NCI-H187 (cell line): Measurements from ENCODE around the gene MYO5B.

Experiments used
- DNase-seq, 2 experiments: peaks; one replicate each; lab custom pipeline; 2025; lab: John Stamatoyannopoulos, UW

Gene MYO5B

DNA sequence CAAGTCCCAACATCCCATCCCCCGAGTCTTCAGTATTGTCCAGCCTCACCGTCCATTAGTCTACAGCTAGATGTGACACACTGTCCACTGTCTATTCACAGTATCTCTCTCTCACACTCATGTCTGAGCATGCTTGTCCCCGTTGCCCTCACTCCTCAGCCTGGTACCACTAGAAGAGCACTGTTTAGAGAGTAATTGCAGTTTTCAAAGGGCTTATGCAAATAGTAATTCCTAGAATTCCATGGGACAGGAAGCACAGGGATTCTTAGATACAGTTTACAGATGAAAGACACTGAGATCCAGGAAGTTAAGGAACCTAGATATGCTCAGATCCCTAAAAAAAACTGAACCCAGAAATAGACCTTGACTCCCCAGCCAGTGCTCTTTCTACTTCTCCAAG is 125.5 kb downstream of the MYO5B start:
- no peak for DNase-seq

DNA sequence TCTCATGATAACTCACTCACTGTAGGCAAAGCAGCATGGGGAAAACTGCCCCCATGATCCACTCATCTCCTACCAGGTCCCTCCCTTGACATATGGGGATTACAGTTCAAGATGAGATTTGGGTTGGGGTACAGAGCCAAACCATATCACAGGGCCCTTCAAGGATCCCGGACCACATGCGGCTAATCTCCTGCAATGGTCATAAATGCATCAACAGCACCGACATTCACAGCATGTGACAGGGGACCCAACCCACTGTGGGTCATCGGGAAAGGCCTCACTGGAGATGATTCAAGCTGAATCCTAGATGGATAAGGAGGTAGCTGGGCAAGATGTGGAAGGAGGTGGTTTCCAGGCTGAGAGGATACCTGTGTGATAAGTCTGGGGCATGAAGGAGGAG is 129.4 kb downstream of the MYO5B start:
- no peak for DNase-seq

DNA sequence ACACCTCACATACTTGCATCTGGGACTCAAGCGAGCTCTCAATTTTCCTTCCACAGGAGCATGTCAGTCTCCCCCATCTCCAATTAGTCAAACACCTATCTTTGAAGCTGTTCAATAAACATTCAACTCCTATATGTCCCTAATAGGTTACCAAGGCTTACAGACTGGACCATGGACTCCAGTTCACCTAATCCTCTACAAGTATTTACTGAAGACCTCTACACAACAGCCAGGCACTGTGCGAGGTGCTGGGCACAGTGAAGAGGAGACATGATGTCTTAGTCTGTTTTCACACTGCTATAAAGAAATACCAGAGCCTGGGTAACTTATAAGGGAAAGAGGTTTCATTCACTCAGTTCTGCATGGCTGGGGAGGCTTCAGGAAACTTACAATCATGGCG is 129.9 kb downstream of the MYO5B start:
- no peak for DNase-seq

DNA sequence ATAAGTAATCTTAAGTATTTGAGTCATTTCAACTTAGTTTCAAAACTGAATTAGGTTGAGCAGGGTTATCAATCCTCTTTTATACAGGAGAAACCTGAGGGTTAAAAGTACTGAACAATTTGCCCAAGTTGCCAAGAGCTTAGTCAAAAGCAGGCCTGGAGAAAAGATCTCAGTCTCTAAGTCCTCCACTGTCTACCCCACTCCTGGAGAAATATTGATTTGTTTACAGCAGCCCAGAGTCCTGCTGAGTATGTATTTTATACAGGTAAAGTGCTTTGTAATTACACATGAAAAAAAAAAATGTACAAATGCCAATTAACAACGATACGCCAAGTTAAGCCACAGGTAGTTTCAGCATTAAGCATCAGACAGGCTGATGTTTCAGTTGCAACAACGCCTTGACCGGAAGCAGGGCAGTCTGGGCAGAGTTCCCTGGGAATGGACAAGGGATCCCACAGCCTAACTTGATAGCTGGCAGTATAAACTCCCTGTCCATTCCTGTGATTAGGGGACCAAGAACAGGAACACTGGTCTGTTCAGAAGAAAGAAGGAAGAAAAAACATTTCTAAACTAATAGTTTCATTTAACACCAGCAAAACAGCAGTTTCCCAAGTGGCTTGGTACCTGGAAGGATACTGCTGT is 132.9 kb downstream of the MYO5B start:
- no peak for DNase-seq

DNA sequence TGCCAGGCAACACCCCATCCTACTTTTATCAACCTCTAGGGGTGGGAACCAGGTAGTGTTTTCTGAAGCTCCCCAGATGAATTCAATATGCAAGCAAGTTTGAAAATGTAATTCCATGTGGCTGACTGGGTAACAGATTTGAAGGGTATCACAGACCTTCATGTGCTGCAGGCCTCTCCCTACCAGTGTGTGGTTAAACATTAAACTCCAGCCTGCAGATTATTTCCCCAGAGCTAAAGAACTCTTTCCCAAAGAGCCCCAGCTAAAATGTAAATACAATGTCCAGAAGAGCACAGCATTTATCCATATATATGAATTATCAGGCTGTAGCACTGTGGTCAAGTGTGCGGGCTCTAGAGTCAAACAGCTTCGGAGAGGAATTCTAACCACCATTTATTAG is 134.1 kb downstream of the MYO5B start:
- no peak for DNase-seq

DNA sequence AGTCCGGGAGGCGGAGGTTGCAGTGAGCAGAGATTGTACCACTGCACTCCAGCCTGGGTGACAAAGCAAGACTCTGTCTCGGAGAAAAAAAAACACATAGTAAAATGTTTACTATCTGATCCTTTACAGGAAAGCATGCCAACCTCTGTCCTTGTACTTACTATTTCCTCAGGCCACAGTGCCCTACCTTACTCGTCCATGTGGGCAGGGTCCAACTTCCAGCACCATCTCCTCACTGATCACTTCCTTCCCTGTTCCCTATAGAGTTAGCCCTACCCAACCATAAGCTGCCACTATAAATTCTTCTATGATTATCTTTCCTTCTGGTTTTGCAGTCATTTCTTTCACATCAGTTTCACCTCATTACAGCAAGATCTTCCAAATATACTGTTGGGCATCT is 136.2 kb downstream of the MYO5B start:
- DNase-seq, result no peak

DNA sequence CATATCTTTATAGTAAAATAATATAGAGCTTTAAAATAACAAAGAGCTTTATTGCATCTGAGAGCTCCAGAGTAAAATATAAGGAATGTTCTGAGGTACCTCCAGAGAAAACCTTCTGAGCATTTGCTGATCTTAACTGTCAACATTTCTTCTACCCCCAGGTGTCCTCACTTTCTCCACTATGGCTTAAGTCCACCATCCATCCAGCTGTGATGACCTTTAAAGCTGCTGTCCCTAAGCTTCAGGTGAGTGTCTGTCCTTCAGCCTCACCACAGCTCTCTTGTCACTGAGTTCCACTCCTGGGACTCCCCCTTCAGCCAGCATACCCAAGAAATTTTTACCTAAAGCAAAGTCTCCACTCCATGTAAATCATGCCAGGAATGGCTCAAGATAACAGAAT is 137.9 kb downstream of the MYO5B start:
- DNase-seq, result no peak

DNA sequence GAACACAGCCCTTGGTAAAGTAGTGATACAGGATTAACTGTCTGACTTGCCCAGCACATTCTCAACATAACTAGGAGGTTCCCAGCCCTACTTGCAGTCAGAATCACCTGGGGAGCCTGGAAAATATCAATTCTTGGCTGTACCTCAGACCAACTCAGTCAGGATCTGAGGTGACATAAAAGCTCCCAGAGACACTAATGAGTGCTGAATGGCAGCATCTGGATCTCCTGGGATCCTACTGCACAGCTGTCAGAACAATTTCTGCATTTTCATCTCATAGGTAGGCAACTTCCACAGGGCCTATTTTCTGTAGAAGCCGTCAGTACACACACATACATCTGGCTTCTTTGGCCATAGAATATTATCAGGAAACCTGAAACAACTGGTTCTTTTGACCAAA is 138.8 kb downstream of the MYO5B start:
- DNase-seq, result no peak

DNA sequence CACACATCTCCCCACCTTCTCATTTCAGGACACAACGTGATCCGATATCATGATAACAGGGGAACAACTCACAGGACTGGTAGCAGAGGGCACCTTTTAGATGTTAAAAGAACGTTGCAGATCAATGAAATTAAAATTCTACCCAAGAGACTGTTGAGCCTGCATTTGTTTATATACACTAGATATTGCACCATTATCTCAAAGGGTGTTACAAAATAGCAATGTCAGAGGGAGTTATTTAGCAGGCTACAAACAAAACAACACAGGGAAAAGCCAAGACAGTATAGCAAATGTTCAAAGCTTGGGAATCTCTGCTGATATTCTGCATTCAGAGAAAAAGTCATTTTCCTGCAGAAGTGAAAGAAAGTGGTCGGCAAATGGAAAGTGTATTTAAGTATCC is 139.5 kb downstream of the MYO5B start:
- no peak for DNase-seq

DNA sequence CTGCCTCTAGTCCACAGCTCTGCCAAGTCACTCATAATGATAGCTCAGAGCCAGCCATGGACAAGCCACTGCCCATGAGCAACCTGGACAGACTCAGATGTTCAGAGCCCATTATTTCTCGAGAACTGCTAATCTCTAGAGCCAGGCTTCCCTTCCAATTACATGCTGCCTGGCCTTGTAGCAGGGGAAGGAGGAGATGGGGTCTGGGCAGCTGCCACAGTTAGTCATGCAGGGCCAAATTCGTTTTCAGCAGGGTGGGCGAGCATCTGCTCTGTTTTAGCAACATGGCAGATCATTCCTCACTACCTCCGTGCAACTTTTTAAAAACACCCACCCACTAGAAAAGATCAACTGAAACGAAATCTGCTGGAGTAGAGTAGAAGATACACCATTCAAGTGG is 141.8 kb downstream of the MYO5B start:
- DNase-seq, result no peak

DNA sequence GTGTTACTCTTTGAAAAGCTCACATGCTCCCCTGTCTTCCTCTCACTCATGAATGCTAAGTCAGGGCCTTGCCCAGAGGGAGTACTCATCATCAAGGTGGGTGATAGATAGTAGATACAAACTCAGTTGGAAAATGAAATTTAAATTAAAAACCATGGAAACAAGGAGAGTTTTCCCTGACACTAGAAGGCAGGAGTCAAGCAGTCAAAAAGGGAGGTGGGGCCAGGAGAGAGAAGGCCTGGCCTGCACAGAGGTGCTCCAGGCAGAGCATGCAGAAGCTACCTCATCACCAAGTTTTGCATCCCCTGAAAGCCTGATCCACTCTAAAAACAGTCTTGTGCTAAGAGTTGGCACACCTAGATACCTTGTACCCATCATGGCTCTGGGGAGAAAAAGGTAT is 143.7 kb downstream of the MYO5B start:
- no peak for DNase-seq

DNA sequence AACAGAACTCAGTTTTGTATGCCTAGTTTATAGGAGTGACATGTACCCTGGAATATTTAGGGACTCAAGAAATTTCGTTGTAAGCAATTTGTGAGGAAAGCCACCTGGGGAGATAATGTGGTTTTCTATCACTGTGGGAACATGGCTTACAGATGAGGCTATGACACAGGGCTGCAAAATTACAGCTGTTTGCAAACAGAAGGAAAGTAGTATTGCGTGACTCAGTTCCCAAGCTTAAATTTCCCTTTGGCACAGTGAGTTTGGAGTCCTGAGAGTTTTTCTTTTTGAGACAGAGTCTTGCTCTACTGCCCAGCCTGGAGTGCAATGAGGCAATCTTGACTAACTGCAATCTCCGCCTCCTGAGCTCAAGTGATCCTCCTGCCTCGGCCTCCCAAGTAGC is 149.8 kb downstream of the MYO5B start:
- DNase-seq, result no peak

DNA sequence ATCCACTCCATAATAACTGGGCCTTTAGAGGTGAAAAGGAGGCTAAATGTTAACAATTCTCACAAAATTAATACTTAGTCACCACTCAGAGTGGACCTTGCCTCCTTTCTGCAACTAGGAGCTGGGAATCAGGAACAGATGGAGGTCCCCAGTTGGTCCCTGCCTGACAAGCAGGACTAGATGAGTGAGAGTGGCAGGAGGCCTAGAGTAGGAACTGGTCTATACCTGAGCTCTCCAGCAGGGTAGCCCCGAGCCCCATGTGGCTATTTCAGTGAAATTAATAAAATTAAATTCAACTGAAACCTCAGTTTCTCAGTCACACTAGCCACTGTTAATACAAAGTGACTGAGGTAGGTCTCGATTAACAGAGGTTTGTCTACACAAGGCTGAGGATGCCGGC is 150.5 kb downstream of the MYO5B start:
- no peak for DNase-seq

DNA sequence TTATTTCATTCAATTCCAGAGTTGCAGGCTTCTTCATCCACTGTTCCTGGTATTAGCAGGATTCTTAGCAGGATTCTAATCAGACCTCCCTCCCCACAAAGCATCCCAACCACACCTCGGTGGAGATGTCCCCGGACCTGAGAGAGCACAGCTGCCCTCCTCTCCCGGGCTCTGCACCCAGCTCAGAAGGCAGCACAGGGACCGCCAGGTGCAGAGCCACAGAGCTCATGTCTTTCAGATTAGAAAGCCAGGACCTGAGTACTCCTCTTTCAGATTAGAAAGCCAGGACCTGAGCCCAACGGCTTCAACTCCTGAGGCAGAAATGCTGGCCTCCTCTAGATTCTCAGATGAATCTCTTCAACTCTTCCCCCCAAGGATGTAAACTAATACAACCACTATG is 152.3 kb downstream of the MYO5B start:
- DNase-seq, result no peak

DNA sequence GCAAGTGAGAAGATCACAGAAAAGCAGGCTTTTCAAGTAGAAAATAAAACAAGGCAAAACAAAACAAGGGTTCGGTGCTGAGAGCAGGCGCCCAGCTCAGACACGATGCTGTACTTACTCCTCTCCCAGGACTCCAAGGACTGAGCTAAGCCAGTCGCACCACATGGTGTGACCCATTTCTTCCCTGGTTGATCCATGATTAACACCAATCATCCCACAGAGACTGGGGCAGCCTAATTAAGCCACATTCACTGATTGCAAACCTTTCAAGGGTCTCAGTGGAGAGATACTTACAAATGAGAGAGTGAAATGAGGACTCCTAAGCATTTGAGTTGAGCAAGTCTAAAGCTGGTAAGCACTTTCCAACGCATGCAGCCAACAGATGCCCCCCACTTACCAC is 155.2 kb downstream of the MYO5B start:
- DNase-seq, result no peak

DNA sequence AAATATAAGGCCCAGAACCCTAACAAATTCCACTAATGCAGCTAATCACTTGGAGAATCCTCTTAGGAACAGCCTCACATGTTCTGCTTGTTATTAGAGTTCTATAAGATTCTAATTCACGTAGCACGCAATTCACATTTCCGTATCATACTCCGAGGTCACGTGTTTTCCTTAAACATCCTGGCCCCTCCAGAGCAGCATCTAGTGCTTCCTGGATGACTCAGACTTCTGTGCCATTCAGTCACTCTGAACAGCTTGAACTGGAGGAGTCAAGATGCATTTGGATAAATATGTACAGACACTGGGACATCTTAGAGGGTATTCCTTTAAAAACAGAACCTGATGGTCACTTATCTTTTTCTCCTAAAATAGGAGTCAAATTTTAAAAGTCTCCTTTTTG is 156.5 kb downstream of the MYO5B start:
- DNase-seq, result no peak

DNA sequence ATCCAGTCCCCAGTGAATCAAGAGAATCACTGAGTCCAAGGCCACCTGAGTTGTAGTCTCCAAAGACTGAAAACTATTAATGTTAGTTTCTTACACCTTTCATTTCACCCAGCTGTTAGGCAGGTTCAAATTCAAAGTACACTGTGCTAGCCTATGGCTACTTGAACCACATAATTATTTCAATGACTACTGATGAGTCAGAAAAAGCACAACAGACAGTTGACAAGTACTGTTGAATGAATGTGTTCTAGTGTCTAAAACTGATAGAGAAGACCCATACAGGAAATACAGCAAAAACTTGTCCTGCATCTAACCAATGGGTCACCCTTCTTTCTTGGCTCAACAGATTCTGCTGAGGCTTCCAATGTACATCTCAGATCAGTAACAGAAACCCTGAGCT is 160.9 kb downstream of the MYO5B start:
- DNase-seq, result no peak

DNA sequence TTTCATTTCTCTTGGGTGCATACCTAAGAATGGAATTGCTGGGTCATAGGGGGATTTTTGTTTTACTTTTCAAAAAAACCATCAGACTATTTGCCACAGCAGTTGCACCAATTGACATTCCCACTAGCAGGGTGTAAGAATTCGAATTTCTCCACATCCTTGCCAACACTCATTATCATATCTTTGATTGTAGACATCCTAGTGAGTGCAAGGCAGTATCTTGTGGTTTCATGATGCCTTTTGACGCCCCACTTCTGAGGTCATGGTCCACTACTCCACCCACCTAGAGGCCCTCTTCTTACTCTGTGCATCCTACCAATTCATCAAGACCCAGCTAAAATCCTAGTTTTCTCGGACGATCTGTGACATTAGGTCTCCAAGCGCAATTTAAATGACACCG is 161.9 kb downstream of the MYO5B start:
- DNase-seq, result no peak

DNA sequence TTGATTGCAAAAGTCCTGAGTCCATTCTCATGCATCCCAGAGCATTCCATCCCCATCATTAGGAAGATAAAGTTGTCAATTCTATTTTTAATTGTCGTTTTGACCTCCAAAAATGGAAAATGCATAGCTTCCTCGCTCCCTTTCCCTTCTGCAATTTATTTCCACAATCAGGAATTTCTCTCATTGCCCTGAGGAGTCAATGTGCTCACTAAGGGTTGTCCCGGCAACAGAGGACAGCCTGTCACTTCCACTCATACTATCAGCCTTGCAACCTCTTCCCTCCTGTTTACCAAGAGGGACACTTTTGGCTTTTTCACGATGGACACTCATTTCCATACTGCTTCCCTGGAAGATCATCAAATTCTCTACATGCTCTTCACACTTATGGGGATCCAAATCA is 164.8 kb downstream of the MYO5B start:
- DNase-seq, result no peak

DNA sequence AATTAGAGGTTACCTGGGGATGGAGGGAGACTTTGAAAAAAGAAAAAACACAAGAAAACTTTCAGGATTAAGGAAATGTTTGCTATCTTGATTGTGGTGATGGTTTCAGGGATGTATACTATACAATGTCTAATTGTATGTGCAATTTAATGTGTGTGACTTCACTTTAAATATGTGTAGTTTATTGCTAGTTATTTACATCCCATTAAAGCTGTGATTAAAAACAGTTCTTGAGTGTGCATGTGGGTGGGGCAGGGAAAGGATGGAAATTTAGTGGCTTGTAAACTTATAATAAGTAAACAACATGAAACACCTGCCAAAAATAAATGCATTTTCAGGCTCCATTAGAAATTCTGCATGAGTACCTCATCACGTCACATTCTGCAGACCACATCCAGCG is 167.0 kb downstream of the MYO5B start:
- no peak for DNase-seq

DNA sequence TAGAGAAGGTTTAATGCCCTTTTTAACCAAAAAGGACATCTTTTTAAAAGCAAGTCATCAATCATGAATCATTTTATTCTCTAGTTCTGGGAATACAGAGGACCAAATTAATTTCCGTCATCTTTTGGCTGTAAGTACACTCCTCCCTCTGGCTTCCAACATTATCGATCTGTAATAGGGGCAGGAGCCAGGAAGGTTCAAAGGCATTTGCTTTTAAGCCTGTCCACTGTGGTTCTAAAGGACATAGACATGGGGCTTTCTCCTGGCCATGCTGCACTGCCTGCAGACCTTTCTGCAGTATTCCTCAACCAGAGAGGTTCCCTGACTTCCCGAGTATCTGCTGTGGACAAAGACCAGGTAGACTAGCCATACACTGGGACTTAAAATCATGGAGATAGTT is 170.5 kb downstream of the MYO5B start:
- no peak for DNase-seq

DNA sequence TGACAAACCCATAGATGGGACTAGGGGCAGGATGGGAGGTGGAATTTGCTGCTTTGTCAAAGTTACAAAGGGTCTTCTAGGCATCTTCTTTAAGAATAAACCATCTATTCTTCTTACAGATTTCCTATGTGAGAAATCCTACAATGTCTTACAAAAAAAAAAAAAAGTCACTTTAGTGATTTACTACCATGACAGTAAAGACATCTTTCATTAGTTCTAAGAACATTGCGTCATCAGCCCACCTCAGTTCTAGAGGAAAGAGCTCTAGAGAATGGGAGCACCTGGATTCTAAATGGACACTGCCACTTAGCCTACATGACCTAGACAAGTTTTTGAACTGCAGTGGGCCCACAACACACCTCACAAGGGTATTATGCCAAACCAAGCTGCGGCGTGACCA is 172.0 kb downstream of the MYO5B start:
- DNase-seq, result no peak

DNA sequence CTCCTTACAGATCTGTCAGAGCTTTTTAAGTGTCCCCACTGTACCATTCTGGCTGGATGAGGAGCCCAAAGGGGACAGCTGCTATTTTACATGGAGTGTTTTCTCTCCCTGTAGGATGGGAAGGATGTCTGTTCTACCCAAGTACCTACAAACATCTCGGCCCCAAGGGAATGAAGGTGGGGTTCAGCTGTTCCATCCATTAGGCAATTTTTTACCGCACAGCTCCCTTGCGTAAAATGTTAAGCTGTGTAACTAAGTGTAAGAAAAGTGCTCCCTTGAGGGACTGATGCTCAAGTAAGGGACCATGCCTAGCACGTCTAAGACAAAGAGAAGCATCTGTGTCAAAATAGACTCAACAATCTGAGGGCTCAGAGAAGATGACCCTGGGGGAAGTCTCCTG is 180.3 kb downstream of the MYO5B start:
- DNase-seq, result no peak

DNA sequence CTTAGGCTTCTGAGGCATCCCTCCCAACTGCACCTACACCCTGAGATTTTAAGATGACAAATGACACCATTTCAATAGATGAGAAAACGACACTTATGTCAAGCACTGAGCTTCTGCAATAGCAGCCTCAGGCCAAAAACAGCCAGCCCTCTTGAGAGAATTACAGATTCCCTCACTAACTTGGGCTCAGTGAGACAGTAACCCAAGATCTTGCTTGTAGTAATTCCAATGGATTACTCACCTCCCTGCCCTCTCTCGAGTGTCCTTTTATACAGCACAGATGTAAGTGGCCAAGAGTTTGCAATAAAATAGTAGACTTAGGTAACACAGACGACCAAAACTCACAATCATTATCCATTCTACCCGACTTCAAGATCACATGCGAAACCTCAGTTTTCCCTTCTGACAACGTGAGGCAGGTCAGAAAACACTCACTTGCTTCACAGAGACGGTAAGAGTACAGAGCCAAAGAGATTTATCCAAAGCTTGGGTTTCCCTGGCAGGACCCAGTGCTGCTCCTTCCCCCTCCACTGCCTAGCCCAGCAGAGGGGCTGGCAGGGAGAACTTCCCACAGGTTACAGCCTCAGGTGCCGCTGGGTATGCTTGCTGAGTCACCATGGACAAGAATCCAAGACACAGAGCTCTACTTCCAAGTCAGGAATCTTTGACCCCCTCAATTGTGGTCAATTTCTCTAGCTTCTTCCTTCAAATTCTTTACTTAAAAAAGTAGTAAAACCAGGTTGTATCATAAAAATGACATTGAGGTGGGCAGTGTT is 181.4 kb downstream of the MYO5B start:
- DNase-seq, result no peak
